ENCODE results near the gene SAT2. TPM values are rescaled to one million over a fixed set of nuclear protein-coding genes. Genes with fewer than 3 reads are reported as not detected.

Gene SAT2
- total and polyA plus RNA-seq, 2 of the 13 experiments (the other 11 are each of a cell fraction or from before 2014, with no cell fraction given) = 37.6 to 93.7 TPM

- 97% methylated on average over 12 of the region's 12 CpGs for WGBS (ENCODE audit: low lambda C conversion rate)
- POLR2A ChIA-PET = interaction anchor here (1.4 kb wide), 1 partner anchor 10 kb away, joined by 3 read pairs; the partner anchor contains the start of gene MPDU1
- ATAC-seq (no peak), FAIRE-seq (no peak), DNase-seq (ENCODE audit: low spot score) (no peak)
- Histone ChIP-seq H3K79me2 (ENCODE audit: insufficient read depth, low read length) (no peaks in the 10 kb centered on the region), H2AFZ (ENCODE audit: low read length) (no peak overlapping the region), H3K27me3 (ENCODE audit: control insufficient read depth in 1 of 2, insufficient read depth in 2 of 2, low read length in 2 of 2) (no peaks in the 10 kb centered on the region), H3K4me2 (ENCODE audit: low read depth, low read length) (no peak overlapping the region), H3K4me3 (replicated peaks in 1 of 3; ENCODE audit: insufficient read depth in 1 of 3, low read depth in 2 of 3, low read length in 3 of 3) (no peak overlapping the region), H4K20me1 (ENCODE audit: insufficient read depth, low read length) (no peaks in the 10 kb centered on the region), H3K9ac (ENCODE audit: insufficient read depth, low read depth, low read length) (no peak overlapping the region), H3K36me3 (replicated peaks in 1 of 2; ENCODE audit: control insufficient read depth in 1 of 2, insufficient read depth in 2 of 2, low read length in 2 of 2) (peaks cover 39 to 67% of the 10 kb centered on the region in 2 experiments), H3K4me1 (ENCODE audit: insufficient read depth, low read length) (no peaks in the 10 kb centered on the region), H3K27ac (ENCODE audit: extremely low read length, insufficient read depth, low read length) (no peak overlapping the region), H3K9me3 (ENCODE audit: low read length) (no peaks in the 10 kb centered on the region)
- no TSS peak for BruUV-seq (replicated peaks)
- in situ Hi-C loops (cut with HindIII; ENCODE audit: extremely low pct_ligation_motif_present, low pct_unique_long_range_greater_than_20kb) (no loop called here), intact Hi-C loops (cut with micrococcal nuclease; ENCODE audit: unreplicated experiment) (no loop called here)
- TF ChIP-seq POLR2AphosphoS5 (IDR thresholded peaks at IDR 0.05; ENCODE audit: low read depth, low read length) = no peak
- no peak for TF ChIP-seq MIER3 (CRISPR knock-in tag; IDR thresholded peaks at IDR 0.05; ENCODE audit: borderline replicate concordance)
- TF ChIP-seq, protein P1, sequence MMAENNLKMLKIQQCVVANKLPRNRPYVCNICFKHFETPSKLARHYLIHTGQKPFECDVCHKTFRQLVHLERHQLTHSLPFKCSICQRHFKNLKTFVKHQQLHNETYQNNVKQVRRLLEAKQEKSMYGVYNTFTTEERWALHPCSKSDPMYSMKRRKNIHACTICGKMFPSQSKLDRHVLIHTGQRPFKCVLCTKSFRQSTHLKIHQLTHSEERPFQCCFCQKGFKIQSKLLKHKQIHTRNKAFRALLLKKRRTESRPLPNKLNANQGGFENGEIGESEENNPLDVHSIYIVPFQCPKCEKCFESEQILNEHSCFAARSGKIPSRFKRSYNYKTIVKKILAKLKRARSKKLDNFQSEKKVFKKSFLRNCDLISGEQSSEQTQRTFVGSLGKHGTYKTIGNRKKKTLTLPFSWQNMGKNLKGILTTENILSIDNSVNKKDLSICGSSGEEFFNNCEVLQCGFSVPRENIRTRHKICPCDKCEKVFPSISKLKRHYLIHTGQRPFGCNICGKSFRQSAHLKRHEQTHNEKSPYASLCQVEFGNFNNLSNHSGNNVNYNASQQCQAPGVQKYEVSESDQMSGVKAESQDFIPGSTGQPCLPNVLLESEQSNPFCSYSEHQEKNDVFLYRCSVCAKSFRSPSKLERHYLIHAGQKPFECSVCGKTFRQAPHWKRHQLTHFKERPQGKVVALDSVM (CRISPR knock-in tag; IDR thresholded peaks at IDR 0.05) = no peak
- TF ChIP-seq PRDM10 (CRISPR knock-in tag; IDR thresholded peaks at IDR 0.05; ENCODE audit: low read depth) = no peak
- TF ChIP-seq SALL1 (CRISPR knock-in tag; IDR thresholded peaks at IDR 0.05) = no peak
- TF ChIP-seq ZNF766 (CRISPR knock-in tag; IDR thresholded peaks at IDR 0.05; ENCODE audit: borderline replicate concordance) = no peak
- TF ChIP-seq RARG (CRISPR knock-in tag; IDR thresholded peaks at IDR 0.05; ENCODE audit: low read depth) = no peak
- no peak for TF ChIP-seq NFYB (CRISPR knock-in tag; IDR thresholded peaks at IDR 0.05)
- TF ChIP-seq NKX3-1 (CRISPR knock-in tag; IDR thresholded peaks at IDR 0.05) = no peak
- TF ChIP-seq, protein P2, sequence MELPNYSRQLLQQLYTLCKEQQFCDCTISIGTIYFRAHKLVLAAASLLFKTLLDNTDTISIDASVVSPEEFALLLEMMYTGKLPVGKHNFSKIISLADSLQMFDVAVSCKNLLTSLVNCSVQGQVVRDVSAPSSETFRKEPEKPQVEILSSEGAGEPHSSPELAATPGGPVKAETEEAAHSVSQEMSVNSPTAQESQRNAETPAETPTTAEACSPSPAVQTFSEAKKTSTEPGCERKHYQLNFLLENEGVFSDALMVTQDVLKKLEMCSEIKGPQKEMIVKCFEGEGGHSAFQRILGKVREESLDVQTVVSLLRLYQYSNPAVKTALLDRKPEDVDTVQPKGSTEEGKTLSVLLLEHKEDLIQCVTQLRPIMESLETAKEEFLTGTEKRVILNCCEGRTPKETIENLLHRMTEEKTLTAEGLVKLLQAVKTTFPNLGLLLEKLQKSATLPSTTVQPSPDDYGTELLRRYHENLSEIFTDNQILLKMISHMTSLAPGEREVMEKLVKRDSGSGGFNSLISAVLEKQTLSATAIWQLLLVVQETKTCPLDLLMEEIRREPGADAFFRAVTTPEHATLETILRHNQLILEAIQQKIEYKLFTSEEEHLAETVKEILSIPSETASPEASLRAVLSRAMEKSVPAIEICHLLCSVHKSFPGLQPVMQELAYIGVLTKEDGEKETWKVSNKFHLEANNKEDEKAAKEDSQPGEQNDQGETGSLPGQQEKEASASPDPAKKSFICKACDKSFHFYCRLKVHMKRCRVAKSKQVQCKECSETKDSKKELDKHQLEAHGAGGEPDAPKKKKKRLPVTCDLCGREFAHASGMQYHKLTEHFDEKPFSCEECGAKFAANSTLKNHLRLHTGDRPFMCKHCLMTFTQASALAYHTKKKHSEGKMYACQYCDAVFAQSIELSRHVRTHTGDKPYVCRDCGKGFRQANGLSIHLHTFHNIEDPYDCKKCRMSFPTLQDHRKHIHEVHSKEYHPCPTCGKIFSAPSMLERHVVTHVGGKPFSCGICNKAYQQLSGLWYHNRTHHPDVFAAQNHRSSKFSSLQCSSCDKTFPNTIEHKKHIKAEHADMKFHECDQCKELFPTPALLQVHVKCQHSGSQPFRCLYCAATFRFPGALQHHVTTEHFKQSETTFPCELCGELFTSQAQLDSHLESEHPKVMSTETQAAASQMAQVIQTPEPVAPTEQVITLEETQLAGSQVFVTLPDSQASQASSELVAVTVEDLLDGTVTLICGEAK (IDR thresholded peaks at IDR 0.05) = no peak
- TF ChIP-seq, protein P2 (CRISPR knock-in tag; IDR thresholded peaks at IDR 0.05) = no peak
- CTCF ChIA-PET (ENCODE audit: low intra/inter-chr PET ratio, low total read pairs) = no interaction called here
Measured at GRCh38 chr17:7593296-7593695, 34.3 kb downstream of the SAT2 start.

Data from HepG2 (cell line).